ENCODE data around the gene KRT37. TPM values are rescaled to one million over a fixed set of nuclear protein-coding genes. Genes with fewer than 3 reads are reported as not detected.

The KRT37 gene
- total and polyA plus RNA-seq, 2 of the 13 experiments (the other 11 are each of a cell fraction or from before 2014, with no cell fraction given), result 0.69 TPM; not detected in 1

GRCh38 chr17:41406205-41406604 lies 18.2 kb downstream of the KRT37 start:
- peaks cover 34% of the 10 kb centered on the region for H3K4me1 ChIP-seq (ENCODE audit: insufficient read depth, low read length)
- BruUV-seq (replicated peaks), result no TSS peak
- TF ChIP-seq ZNF780A (CRISPR knock-in tag; IDR thresholded peaks at IDR 0.05) (no peak), ZNF260 (CRISPR knock-in tag; IDR thresholded peaks at IDR 0.05; ENCODE audit: borderline replicate concordance, low read depth) (no peak), CBX2 (IDR thresholded peaks at IDR 0.05; ENCODE audit: low read depth, low read length) (no peak), CBX2 (CRISPR knock-in tag; IDR thresholded peaks at IDR 0.05; ENCODE audit: low read depth) (no peak), MYC (CRISPR knock-in tag; IDR thresholded peaks at IDR 0.05; ENCODE audit: borderline replicate concordance) (no peak), CTCF (CRISPR knock-in tag; IDR thresholded peaks at IDR 0.05) (peak; percentile 66), ZNF557 (CRISPR knock-in tag; IDR thresholded peaks at IDR 0.05) (no peak), STAG1 (CRISPR knock-in tag; IDR thresholded peaks at IDR 0.05) (peak; percentile 62), NAIF1 (CRISPR knock-in tag; IDR thresholded peaks at IDR 0.05; ENCODE audit: borderline replicate concordance) (no peak), PHF20 (CRISPR knock-in tag; IDR thresholded peaks at IDR 0.05) (no peak)
- TF ChIP-seq, protein P1, sequence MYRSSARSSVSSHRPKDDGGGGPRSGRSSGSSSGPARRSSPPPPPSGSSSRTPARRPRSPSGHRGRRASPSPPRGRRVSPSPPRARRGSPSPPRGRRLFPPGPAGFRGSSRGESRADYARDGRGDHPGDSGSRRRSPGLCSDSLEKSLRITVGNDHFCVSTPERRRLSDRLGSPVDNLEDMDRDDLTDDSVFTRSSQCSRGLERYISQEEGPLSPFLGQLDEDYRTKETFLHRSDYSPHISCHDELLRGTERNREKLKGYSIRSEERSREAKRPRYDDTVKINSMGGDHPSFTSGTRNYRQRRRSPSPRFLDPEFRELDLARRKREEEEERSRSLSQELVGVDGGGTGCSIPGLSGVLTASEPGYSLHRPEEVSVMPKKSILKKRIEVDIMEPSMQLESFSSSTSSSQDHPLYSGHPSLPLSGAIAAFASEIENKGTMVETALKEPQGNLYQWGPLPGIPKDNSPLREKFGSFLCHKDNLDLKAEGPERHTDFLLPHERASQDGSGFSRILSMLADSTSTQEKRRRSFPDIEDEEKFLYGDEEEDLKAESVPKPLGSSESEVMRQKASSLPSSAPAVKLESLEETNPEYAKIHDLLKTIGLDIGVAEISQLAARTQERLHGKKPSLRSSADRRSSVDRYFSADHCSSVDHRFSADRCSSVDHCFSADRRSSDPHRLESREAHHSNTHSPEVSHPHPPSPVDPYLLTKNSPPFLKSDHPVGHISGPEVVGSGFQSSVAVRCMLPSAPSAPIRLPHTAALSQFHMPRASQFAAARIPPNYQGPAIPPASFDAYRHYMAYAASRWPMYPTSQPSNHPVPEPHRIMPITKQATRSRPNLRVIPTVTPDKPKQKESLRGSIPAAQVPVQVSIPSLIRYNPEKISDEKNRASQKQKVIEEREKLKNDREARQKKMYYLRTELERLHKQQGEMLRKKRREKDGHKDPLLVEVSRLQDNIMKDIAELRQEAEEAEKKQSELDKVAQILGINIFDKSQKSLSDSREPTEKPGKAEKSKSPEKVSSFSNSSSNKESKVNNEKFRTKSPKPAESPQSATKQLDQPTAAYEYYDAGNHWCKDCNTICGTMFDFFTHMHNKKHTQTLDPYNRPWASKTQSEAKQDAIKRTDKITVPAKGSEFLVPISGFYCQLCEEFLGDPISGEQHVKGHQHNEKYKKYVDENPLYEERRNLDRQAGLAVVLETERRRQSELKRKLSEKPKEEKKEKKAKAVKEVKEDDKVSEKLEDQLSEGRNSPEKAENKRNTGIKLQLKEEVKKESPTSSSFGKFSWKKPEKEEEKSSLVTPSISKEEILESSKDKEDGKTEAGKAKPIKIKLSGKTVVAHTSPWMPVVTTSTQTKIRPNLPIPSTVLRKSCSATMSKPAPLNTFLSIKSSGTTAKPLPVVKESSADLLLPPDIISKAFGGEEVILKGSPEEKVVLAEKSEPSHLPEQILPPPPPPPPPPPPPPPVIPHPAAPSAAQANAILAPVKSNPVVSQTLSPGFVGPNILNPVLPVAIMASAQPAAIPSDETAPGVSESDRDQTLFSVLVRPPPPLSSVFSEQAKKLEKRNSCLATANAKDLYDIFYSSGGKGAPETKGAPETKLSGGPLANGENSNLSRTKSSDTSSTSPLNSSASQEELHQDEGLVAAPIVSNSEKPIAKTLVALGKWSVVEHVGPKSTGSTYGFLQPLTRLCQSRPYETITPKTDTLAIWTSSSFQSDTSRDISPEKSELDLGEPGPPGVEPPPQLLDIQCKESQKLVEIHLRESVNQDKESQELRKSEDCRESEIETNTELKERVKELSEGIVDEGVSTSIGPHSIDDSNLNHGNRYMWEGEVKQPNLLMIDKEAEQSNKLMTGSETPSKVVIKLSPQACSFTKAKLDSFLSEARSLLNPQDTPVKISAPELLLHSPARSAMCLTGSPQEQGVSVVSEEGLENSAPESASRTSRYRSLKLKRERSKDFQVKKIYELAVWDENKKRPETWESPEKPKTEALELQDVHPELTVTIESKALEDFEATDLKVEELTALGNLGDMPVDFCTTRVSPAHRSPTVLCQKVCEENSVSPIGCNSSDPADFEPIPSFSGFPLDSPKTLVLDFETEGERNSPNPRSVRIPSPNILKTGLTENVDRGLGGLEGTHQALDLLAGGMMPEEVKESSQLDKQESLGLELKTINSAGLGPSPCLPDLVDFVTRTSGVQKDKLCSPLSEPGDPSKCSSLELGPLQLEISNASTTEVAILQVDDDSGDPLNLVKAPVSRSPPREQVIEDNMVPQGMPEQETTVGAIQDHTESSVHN (CRISPR knock-in tag; IDR thresholded peaks at IDR 0.05), result 0 out of 2 replicates have a peak, but pooled peaks have one; percentile 59

More at GRCh38 chr17:41406205-41406604, 18.2 kb downstream of the KRT37 start:
- CTCF ChIA-PET (ENCODE audit: low intra/inter-chr PET ratio, low total read pairs), result no interaction called here
- in situ Hi-C loops (cut with HindIII; ENCODE audit: extremely low pct_ligation_motif_present, low pct_unique_long_range_greater_than_20kb), result no loop called here
- H4K20me1 ChIP-seq (ENCODE audit: insufficient read depth, low read length), result no peaks in the 10 kb centered on the region
- no peaks in the 10 kb centered on the region for H3K9me3 ChIP-seq (ENCODE audit: low read length)
- H3K27me3 ChIP-seq (ENCODE audit: control insufficient read depth in 1 of 2, insufficient read depth in 2 of 2, low read length in 2 of 2), result no peaks in the 10 kb centered on the region; a peak in 1 of 5 replicates
- H3K79me2 ChIP-seq (ENCODE audit: insufficient read depth, low read length), result no peaks in the 10 kb centered on the region
- H3K9ac ChIP-seq (ENCODE audit: insufficient read depth, low read depth, low read length), result no peak overlapping the region
- H2AFZ ChIP-seq (ENCODE audit: low read length), result no peak overlapping the region
- ATAC-seq, result peak; percentile 61
- FAIRE-seq, result no peak
- POLR2A ChIA-PET, result interaction anchor here (4.1 kb wide), 1 partner anchor 10 kb away, joined by 35 read pairs; no protein-coding TSS in a partner anchor
- H3K36me3 ChIP-seq (replicated peaks in 1 of 2; ENCODE audit: control insufficient read depth in 1 of 2, insufficient read depth in 2 of 2, low read length in 2 of 2), result no peaks in the 10 kb centered on the region
- intact Hi-C loops (cut with micrococcal nuclease; ENCODE audit: unreplicated experiment), result loop anchor here (2.0 kb wide), 1 partner anchor 67 kb away; no protein-coding TSS in a partner anchor
- no peak for DNase-seq (ENCODE audit: low spot score)
- H3K27ac ChIP-seq (ENCODE audit: extremely low read length, insufficient read depth, low read length), result no peak overlapping the region
- no peak overlapping the region for H3K4me3 ChIP-seq (replicated peaks in 1 of 3; ENCODE audit: insufficient read depth in 1 of 3, low read depth in 2 of 3, low read length in 3 of 3)
- WGBS (ENCODE audit: low lambda C conversion rate), result 27% methylated on average over 5 of the region's 5 CpGs
- H3K4me2 ChIP-seq (ENCODE audit: low read depth, low read length), result no peak overlapping the region

Measured in HepG2 (cell line).